Measurements from ENCODE around the gene SLC17A2. TPM values are rescaled to one million over a fixed set of nuclear protein-coding genes. Genes with fewer than 3 reads are reported as not detected.

SLC17A2 gene
- total RNA-seq, 1 donor from 2014 or later: not detected

- peaks cover 17% of the 10 kb centered on the region for H3K4me1 Mint-ChIP-seq (ENCODE audit: low read depth)
- H3K36me3 Mint-ChIP-seq (ENCODE audit: insufficient read depth): no peaks in the 10 kb centered on the region
- no peak overlapping the region for H3K27ac Mint-ChIP-seq
- H3K9me3 Mint-ChIP-seq (ENCODE audit: low read depth): no peaks in the 10 kb centered on the region
- no peak overlapping the region for H3K4me3 Mint-ChIP-seq (ENCODE audit: low read depth)
- no peak for DNase-seq (ENCODE audit: low spot score, unreplicated experiment)
- peaks cover 5% of the 10 kb centered on the region for H3K27me3 Mint-ChIP-seq
- TF ChIP-seq CTCF (IDR thresholded peaks at IDR 0.05; ENCODE audit: unreplicated experiment): no peak
Measured at GRCh38 chr6:25918083-25918683, 12.3 kb downstream of the SLC17A2 start.

- no peak overlapping the region for H3K4me3 Mint-ChIP-seq (ENCODE audit: low read depth)
- no peaks in the 10 kb centered on the region for H3K9me3 Mint-ChIP-seq (ENCODE audit: low read depth)
- peaks cover 5% of the 10 kb centered on the region for H3K27me3 Mint-ChIP-seq
- no peak for TF ChIP-seq CTCF (IDR thresholded peaks at IDR 0.05; ENCODE audit: unreplicated experiment)
- H3K27ac Mint-ChIP-seq: no peak overlapping the region
- no peaks in the 10 kb centered on the region for H3K36me3 Mint-ChIP-seq (ENCODE audit: insufficient read depth)
- H3K4me1 Mint-ChIP-seq (ENCODE audit: low read depth): peaks cover 17% of the 10 kb centered on the region
- DNase-seq (ENCODE audit: low spot score, unreplicated experiment): no peak
Measured at GRCh38 chr6:25916789-25917490, 13.6 kb downstream of the SLC17A2 start.

- Mint-ChIP-seq H3K36me3 (ENCODE audit: insufficient read depth) (no peaks in the 10 kb centered on the region), H3K4me1 (ENCODE audit: low read depth) (peaks cover 17% of the 10 kb centered on the region)
Measured at GRCh38 chr6:25916330-25916729, 14.2 kb downstream of the SLC17A2 start.

GRCh38 chr6:25913741-25914140, 16.8 kb downstream of the SLC17A2 start:
- no peaks in the 10 kb centered on the region for H3K27me3 Mint-ChIP-seq
- no peak overlapping the region for H3K27ac Mint-ChIP-seq
- H3K36me3 Mint-ChIP-seq (ENCODE audit: insufficient read depth): no peaks in the 10 kb centered on the region
- no peak for DNase-seq (ENCODE audit: low spot score, unreplicated experiment)
- TF ChIP-seq CTCF (IDR thresholded peaks at IDR 0.05; ENCODE audit: unreplicated experiment): no peak
- peaks cover 17% of the 10 kb centered on the region for H3K4me1 Mint-ChIP-seq (ENCODE audit: low read depth)
- no peak overlapping the region for H3K4me3 Mint-ChIP-seq (ENCODE audit: low read depth)
- no peaks in the 10 kb centered on the region for H3K9me3 Mint-ChIP-seq (ENCODE audit: low read depth)

More at GRCh38 chr6:25916330-25916729, 14.2 kb downstream of the SLC17A2 start:
- peaks cover 5% of the 10 kb centered on the region for H3K27me3 Mint-ChIP-seq
- H3K27ac Mint-ChIP-seq: no peak overlapping the region
- no peak overlapping the region for H3K4me3 Mint-ChIP-seq (ENCODE audit: low read depth)
- DNase-seq (ENCODE audit: low spot score, unreplicated experiment): no peak
- no peak for TF ChIP-seq CTCF (IDR thresholded peaks at IDR 0.05; ENCODE audit: unreplicated experiment)
- H3K9me3 Mint-ChIP-seq (ENCODE audit: low read depth): no peaks in the 10 kb centered on the region

- no peak overlapping the region for H3K27ac Mint-ChIP-seq
- H3K9me3 Mint-ChIP-seq (ENCODE audit: low read depth): no peaks in the 10 kb centered on the region
- no peak for TF ChIP-seq CTCF (IDR thresholded peaks at IDR 0.05; ENCODE audit: unreplicated experiment)
- H3K36me3 Mint-ChIP-seq (ENCODE audit: insufficient read depth): no peaks in the 10 kb centered on the region
- no peak overlapping the region for H3K4me3 Mint-ChIP-seq (ENCODE audit: low read depth)
- peaks cover 22% of the 10 kb centered on the region for H3K4me1 Mint-ChIP-seq (ENCODE audit: low read depth)
- DNase-seq (ENCODE audit: low spot score, unreplicated experiment): no peak
- no peaks in the 10 kb centered on the region for H3K27me3 Mint-ChIP-seq
Measured at GRCh38 chr6:25911351-25911750, 19.1 kb downstream of the SLC17A2 start.

Measured in progenitor cell of endocrine pancreas (in vitro differentiated cells).